OCI-LY7 (cell line): ENCODE results near the gene PCBP3. TPM values are rescaled to one million over a fixed set of nuclear protein-coding genes. Genes with fewer than 3 reads are reported as not detected.

Experiments used
- BruUV-seq: library from RNA; stranded (reverse); fragments of 400-500 nt; replicated peaks from 2 replicates; lab custom pipeline; 2021; lab: Mats Ljungman, UMichigan
- CTCF ChIA-PET: fragments of 300-600 bp; sonication (Branson Sonifier 250); formaldehyde crosslinking; loops from one replicate; lab custom pipeline; 2022; ENCODE audit warnings: antibody characterized with exemption; ENCODE audit not compliant: unreplicated experiment; lab: Charles Lee
- POLR2A ChIA-PET: fragments of 300-600 bp; sonication (Branson Sonifier 250); formaldehyde crosslinking; loops from one replicate; lab custom pipeline; 2022; ENCODE audit warnings: antibody characterized with exemption; lab: Charles Lee
- DNase-seq: peaks from one replicate; pipeline ENCODE4 v3.0.0-alpha.2; 2015; ENCODE audit warnings: low spot score
- H2AFZ ChIP-seq: fragments of 200-600 bp; sonication (generic), shearing (Covaris generic); 2 replicates; pipeline ENCODE4 v1.6.1; 2014; ENCODE audit warnings: mild to moderate bottlenecking, antibody characterized with exemption, low read length, moderate library complexity
- H3K27ac ChIP-seq: fragments of 200-600 bp; sonication (generic); 2 replicates; pipeline ENCODE4 v1.5.1; 2014; ENCODE audit warnings: mixed run types, low read depth, mild to moderate bottlenecking, moderate library complexity, low read length, inconsistent platforms; ENCODE audit not compliant: poor library complexity, severe bottlenecking
- H3K36me3 ChIP-seq: fragments of 200-600 bp; sonication (generic); 2 replicates; pipeline ENCODE4 v1.6.1; 2014; ENCODE audit warnings: mild to moderate bottlenecking, antibody characterized with exemption, low read length, moderate library complexity, mixed read lengths; ENCODE audit not compliant: insufficient read depth
- H3K4me1 ChIP-seq: fragments of 200-600 bp; sonication (generic); 2 replicates; pipeline ENCODE4 v1.5.1; 2014; ENCODE audit warnings: mild to moderate bottlenecking, low read length; ENCODE audit not compliant: insufficient read depth, poor library complexity, severe bottlenecking
- H3K4me2 ChIP-seq: fragments of 200-600 bp; sonication (generic); 2 replicates; pipeline ENCODE4 v1.6.1; 2014; ENCODE audit warnings: mild to moderate bottlenecking, low read length
- H3K4me3 ChIP-seq: fragments of 200-600 bp; sonication (generic); 2 replicates; pipeline ENCODE4 v1.5.1; 2014; ENCODE audit warnings: mild to moderate bottlenecking, low read depth, low read length; ENCODE audit not compliant: poor library complexity, severe bottlenecking
- H3K79me2 ChIP-seq: fragments of 200-600 bp; sonication (generic); 2 replicates; pipeline ENCODE4 v1.6.1; 2016; ENCODE audit warnings: low read depth, mild to moderate bottlenecking, low read length, moderate library complexity, mixed read lengths; ENCODE audit not compliant: insufficient read depth
- H3K9me2 ChIP-seq: fragments of 200-600 bp; sonication (generic); 2 replicates; pipeline ENCODE4 v1.6.1; 2016; ENCODE audit warnings: mild to moderate bottlenecking, low read length, mixed read lengths; ENCODE audit not compliant: insufficient read depth
- H3K9me3 ChIP-seq: fragments of 200-600 bp; sonication (generic); 2 replicates; pipeline ENCODE4 v1.6.1; 2014; ENCODE audit warnings: mild to moderate bottlenecking, mixed run types, low read length, mixed read lengths
- H4K20me1 ChIP-seq: fragments of 200-600 bp; sonication (generic); 2 replicates; pipeline ENCODE4 v1.6.1; 2014; ENCODE audit warnings: mild to moderate bottlenecking, antibody characterized with exemption, low read length, moderate library complexity, mixed read lengths; ENCODE audit not compliant: insufficient read depth
- CTCF ChIP-seq: fragments of 200-600 bp; sonication (generic); conservative IDR thresholded peaks from 2 replicates; pipeline ENCODE4 v1.5.1; 2014; ENCODE audit warnings: mild to moderate bottlenecking, antibody characterized with exemption, low read length, moderate library complexity, mixed read lengths
- EZH2phosphoT487 ChIP-seq: fragments of 200-600 bp; sonication (generic); IDR thresholded peaks from 2 replicates; pipeline ENCODE4 v1.6.1; 2018; ENCODE audit warnings: low read depth, borderline replicate concordance, mild to moderate bottlenecking, mixed run types, antibody characterized with exemption, low read length, moderate library complexity, mixed read lengths
- intact Hi-C: fragments of 100-400 bp; cut with micrococcal nuclease; formaldehyde crosslinking; loops from one replicate; pipeline ENCODE4 v1.10.0; 2022; ENCODE audit not compliant: unreplicated experiment
- total RNA-seq, 2 experiments: library from RNA; depleted of rRNA in 1 of 2; stranded (reverse); fragments of >200 nt in 1 of 2; shearing (Covaris generic) in 1 of 2; gene quantifications; 2 replicates each; pipeline ENCODE4 v1.2.3, GENCODE V29; 2014 to 2022

Gene PCBP3
- total RNA-seq, 2 experiments from 2014 or later: 0.61 TPM; not detected in 1

- no peaks in the 10 kb centered on the region for H3K9me2 ChIP-seq
- no peaks in the 10 kb centered on the region for H3K79me2 ChIP-seq
- CTCF ChIA-PET: no interaction called here
- no peak overlapping the region for H3K27ac ChIP-seq
- POLR2A ChIA-PET: no interaction called here
- no peak for DNase-seq
- no TSS peak for BruUV-seq
- no peak overlapping the region for H3K4me2 ChIP-seq
- no peaks in the 10 kb centered on the region for H3K9me3 ChIP-seq
- no peaks in the 10 kb centered on the region for H3K4me1 ChIP-seq
- H3K4me3 ChIP-seq: no peak overlapping the region
- no peaks in the 10 kb centered on the region for H3K36me3 ChIP-seq
- no peak overlapping the region for H2AFZ ChIP-seq
- TF ChIP-seq EZH2phosphoT487: no peak
- TF ChIP-seq CTCF: no peak
- intact Hi-C loops: no loop called here
- H4K20me1 ChIP-seq: no peaks in the 10 kb centered on the region
Measured at GRCh38 chr21:45761704-45762103, 118.2 kb downstream of the PCBP3 start.

GRCh38 chr21:45763074-45763473 is 119.5 kb downstream of the PCBP3 start:
- H3K4me1 ChIP-seq: no peaks in the 10 kb centered on the region
- no peak for DNase-seq
- intact Hi-C loops: no loop called here
- no peak overlapping the region for H3K4me3 ChIP-seq
- no peak overlapping the region for H2AFZ ChIP-seq
- CTCF ChIA-PET: no interaction called here
- H3K79me2 ChIP-seq: no peaks in the 10 kb centered on the region
- no TSS peak for BruUV-seq
- no peaks in the 10 kb centered on the region for H3K9me2 ChIP-seq
- no peak for TF ChIP-seq EZH2phosphoT487
- H3K36me3 ChIP-seq: no peaks in the 10 kb centered on the region
- H4K20me1 ChIP-seq: no peaks in the 10 kb centered on the region
- POLR2A ChIA-PET: no interaction called here
- H3K4me2 ChIP-seq: no peak overlapping the region
- H3K27ac ChIP-seq: no peak overlapping the region
- H3K9me3 ChIP-seq: no peaks in the 10 kb centered on the region

GRCh38 chr21:45763506-45763905 is 120.0 kb downstream of the PCBP3 start:
- H3K9me2 ChIP-seq: no peaks in the 10 kb centered on the region
- CTCF ChIA-PET: no interaction called here
- H2AFZ ChIP-seq: no peak overlapping the region
- no peak overlapping the region for H3K27ac ChIP-seq
- POLR2A ChIA-PET: interaction anchor here (0.6 to 0.7 kb wide), 2 partner anchors 30 to 230 kb away, joined by 3 read pairs; no protein-coding TSS in a partner anchor
- H3K79me2 ChIP-seq: no peaks in the 10 kb centered on the region
- H3K36me3 ChIP-seq: no peaks in the 10 kb centered on the region
- no peak overlapping the region for H3K4me3 ChIP-seq
- BruUV-seq: no TSS peak
- TF ChIP-seq CTCF: no peak
- intact Hi-C loops: no loop called here
- H4K20me1 ChIP-seq: no peaks in the 10 kb centered on the region
- H3K9me3 ChIP-seq: no peaks in the 10 kb centered on the region
- no peaks in the 10 kb centered on the region for H3K4me1 ChIP-seq
- DNase-seq: no peak
- H3K4me2 ChIP-seq: no peak overlapping the region
